Skeletal muscle satellite cell (primary cell): ENCODE results near the gene CDR2.

Experiments used
- H3K27me3 ChIP-seq: 2 replicates; pipeline ENCODE4 v1.7.0; 2013; ENCODE audit warnings: low read length; ENCODE audit not compliant: control insufficient read depth, insufficient read depth
- H3K36me3 ChIP-seq: 2 replicates; pipeline ENCODE4 v1.7.0; 2013; ENCODE audit warnings: mild to moderate bottlenecking, control low read depth, low read length; ENCODE audit not compliant: insufficient read depth
- H3K4me1 ChIP-seq: 2 replicates; pipeline ENCODE4 v1.7.0; 2013; ENCODE audit warnings: low read length; ENCODE audit not compliant: control insufficient read depth, insufficient read depth
- H3K4me2 ChIP-seq: 2 replicates; pipeline ENCODE4 v1.7.0; 2013; ENCODE audit warnings: mild to moderate bottlenecking, low read length
- H3K4me3 ChIP-seq: 2 replicates; pipeline ENCODE4 v1.7.0; 2013; ENCODE audit warnings: low read length
- H3K9ac ChIP-seq: 2 replicates; pipeline ENCODE4 v1.7.0; 2013; ENCODE audit warnings: mild to moderate bottlenecking, low read depth, low read length, moderate library complexity
- H3K9me3 ChIP-seq: replicated peaks from 2 replicates; pipeline ENCODE4 v1.7.0; 2013; ENCODE audit warnings: mild to moderate bottlenecking, control low read depth, low read length

CDR2 gene

DNA sequence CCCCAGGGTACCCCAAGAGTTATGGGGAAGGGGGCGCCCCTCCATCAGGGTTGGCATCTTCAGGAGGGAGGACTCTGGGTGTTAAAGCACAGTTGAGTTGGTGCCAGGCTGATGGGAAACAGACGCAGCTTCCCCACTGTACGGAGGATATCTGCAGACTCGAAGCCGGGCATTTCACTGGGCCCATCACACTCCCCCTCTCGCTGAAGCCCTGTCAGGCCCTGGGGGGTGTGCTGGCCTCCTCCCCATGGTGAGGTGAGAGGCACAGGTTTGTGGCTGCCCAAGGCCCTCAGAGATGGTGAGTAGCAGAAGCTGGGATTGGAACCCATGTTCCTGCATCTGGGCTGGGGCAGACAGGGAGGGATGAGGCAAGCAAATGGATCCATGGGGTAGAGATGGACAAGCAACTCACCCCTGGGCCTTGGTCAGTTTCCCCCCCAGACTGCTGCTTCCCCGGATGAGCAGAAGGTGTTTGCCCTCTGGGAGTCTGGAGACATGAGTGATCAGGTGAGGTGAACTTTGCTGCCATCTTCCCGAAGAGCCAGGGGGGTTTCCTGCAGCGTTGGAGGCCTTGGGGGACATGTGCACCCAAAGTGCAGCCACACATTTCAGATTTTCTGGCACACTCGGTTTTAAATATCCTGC, 46.2 kb downstream of the CDR2 start:
- H3K4me3 ChIP-seq, result no peak overlapping the region
- no peak overlapping the region for H3K4me2 ChIP-seq
- no peaks in the 10 kb centered on the region for H3K4me1 ChIP-seq
- no peak overlapping the region for H3K9ac ChIP-seq
- H3K36me3 ChIP-seq, result peaks cover 70% of the 10 kb centered on the region
- H3K27me3 ChIP-seq, result no peaks in the 10 kb centered on the region
- no peaks in the 10 kb centered on the region for H3K9me3 ChIP-seq

DNA sequence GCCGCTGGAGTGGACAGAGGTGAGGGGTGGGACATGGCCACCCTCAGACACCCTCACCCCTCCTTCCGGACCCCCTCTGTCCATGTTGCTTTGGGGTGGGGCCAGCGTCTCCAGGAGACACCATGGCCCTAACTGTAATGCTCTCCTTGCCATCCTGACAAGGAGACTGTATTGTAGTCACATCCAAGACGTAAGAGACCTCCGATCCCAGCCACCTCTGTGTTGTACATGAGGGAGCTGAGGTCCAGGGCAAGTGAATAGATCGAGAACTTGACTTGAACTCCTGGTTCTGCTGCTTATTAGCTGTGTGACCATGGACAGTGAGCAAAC, 47.0 kb downstream of the CDR2 start:
- H3K4me1 ChIP-seq, result no peaks in the 10 kb centered on the region
- no peak overlapping the region for H3K9ac ChIP-seq
- H3K4me3 ChIP-seq, result no peak overlapping the region
- H3K4me2 ChIP-seq, result no peak overlapping the region
- peaks cover 71% of the 10 kb centered on the region for H3K36me3 ChIP-seq
- H3K9me3 ChIP-seq, result no peaks in the 10 kb centered on the region
- H3K27me3 ChIP-seq, result no peaks in the 10 kb centered on the region

- H3K4me3 ChIP-seq, result no peak overlapping the region
- no peaks in the 10 kb centered on the region for H3K9me3 ChIP-seq
- no peaks in the 10 kb centered on the region for H3K4me1 ChIP-seq
- no peaks in the 10 kb centered on the region for H3K27me3 ChIP-seq
- H3K9ac ChIP-seq, result no peak overlapping the region
- peaks cover 71% of the 10 kb centered on the region for H3K36me3 ChIP-seq
- H3K4me2 ChIP-seq, result no peak overlapping the region
These were observed 47.5 kb downstream of the CDR2 start for GRCh38 chr16:22326771-22327445.

GRCh38 chr16:22326369-22326652, 48.1 kb downstream of the CDR2 start:
- H3K27me3 ChIP-seq, result no peaks in the 10 kb centered on the region
- peaks cover 71% of the 10 kb centered on the region for H3K36me3 ChIP-seq
- H3K9me3 ChIP-seq, result no peaks in the 10 kb centered on the region

GRCh38 chr16:22325598-22326368, 48.6 kb downstream of the CDR2 start:
- Histone ChIP-seq H3K4me3 (no peak overlapping the region), H3K27me3 (no peaks in the 10 kb centered on the region), H3K9ac (no peak overlapping the region), H3K9me3 (no peaks in the 10 kb centered on the region), H3K36me3 (peaks cover 71% of the 10 kb centered on the region), H3K4me2 (no peak overlapping the region), H3K4me1 (no peaks in the 10 kb centered on the region)

More at GRCh38 chr16:22326369-22326652, 48.1 kb downstream of the CDR2 start:
- Histone ChIP-seq H3K4me3 (no peak overlapping the region), H3K4me2 (no peak overlapping the region), H3K9ac (no peak overlapping the region), H3K4me1 (no peaks in the 10 kb centered on the region)

DNA sequence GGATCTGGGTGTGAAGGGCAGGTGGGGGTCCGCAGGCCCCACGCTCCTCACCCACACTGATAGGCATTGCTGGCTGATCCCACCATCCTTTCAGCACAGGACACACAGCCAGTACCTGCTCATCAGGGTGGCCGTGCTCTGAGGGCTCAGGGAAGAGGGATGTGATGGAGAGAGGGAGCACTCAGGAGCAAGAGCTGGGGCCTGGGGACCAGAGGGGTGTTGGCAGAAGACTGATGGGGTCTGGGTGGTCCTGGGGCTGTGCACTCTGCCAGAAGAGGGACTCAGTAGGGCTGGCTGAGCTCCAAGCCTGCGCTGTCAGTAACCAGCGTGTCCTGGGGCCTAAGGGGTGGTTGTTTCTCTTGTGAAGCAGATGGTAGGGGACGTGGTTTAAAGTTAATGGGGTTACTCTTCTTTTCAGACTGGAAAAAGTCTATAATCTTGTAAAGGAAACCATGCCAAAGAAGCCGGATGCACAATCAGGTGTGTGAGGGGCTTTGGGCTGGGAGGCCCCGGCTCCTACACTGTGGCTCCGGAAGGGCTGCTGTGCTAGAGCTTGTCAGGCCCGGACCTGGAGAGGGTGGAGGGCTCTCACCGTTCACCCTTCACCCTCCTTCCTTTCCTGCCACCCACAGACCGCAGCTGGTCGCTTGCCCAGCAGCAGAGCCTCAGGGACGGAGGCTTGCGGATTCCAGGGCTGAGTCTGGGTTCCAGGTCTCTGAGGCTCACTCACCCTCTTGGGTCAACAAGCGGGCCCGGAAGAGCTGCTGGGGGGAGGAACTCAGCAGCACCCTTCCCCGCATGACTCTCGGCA, 49.4 kb downstream of the CDR2 start:
- no peak overlapping the region for H3K4me2 ChIP-seq
- no peaks in the 10 kb centered on the region for H3K4me1 ChIP-seq
- no peaks in the 10 kb centered on the region for H3K27me3 ChIP-seq
- no peak overlapping the region for H3K9ac ChIP-seq
- H3K4me3 ChIP-seq, result no peak overlapping the region
- no peaks in the 10 kb centered on the region for H3K9me3 ChIP-seq
- H3K36me3 ChIP-seq, result peaks cover 64% of the 10 kb centered on the region

GRCh38 chr16:22323959-22324786, 50.2 kb downstream of the CDR2 start:
- H3K4me3 ChIP-seq, result no peak overlapping the region
- peaks cover 57% of the 10 kb centered on the region for H3K36me3 ChIP-seq
- H3K4me1 ChIP-seq, result no peaks in the 10 kb centered on the region
- H3K9me3 ChIP-seq, result no peaks in the 10 kb centered on the region
- no peaks in the 10 kb centered on the region for H3K27me3 ChIP-seq
- H3K4me2 ChIP-seq, result no peak overlapping the region
- H3K9ac ChIP-seq, result no peak overlapping the region

DNA sequence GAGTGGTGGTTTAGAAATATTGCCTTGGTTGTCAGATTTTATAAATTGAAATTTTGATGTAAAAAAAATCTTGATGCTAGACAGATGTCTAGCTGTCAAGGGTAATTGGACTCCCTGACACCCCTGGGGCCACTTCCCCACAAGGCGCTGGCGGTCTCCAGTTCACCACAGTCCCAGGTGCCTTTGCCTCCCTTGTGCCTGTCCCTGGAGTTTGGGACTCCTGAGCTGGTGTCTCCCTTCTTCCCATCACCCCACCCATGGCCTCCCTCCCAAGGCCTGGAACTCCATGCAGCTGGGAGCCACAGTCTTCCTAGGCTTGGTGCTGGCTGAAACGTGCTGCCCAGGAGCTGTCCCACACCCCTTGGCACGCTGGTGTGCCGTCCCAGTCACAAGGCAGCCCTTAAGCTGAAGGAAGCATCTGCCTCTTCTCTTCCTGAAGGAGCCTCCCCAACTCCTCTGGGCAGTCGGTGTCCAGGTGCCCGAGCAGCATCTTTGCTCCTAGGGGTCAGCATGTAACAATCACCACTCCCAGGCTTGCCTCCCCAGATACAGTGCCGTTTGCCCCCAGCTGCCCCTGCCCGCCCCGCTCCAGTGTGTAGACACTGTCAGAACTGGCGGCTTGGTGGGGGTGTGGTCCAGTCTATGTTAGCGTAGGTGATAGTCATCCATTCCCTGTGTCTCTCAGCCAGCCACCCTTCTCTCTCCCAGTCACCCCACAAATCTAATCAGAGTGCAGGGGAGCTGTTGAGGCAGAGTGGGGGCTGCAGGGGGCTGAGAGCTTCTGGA, 51.1 kb downstream of the CDR2 start:
- Histone ChIP-seq H3K9me3 (no peaks in the 10 kb centered on the region), H3K4me3 (no peak overlapping the region), H3K4me1 (no peaks in the 10 kb centered on the region), H3K36me3 (peaks cover 56% of the 10 kb centered on the region), H3K27me3 (no peaks in the 10 kb centered on the region), H3K9ac (no peak overlapping the region), H3K4me2 (no peak overlapping the region)

DNA sequence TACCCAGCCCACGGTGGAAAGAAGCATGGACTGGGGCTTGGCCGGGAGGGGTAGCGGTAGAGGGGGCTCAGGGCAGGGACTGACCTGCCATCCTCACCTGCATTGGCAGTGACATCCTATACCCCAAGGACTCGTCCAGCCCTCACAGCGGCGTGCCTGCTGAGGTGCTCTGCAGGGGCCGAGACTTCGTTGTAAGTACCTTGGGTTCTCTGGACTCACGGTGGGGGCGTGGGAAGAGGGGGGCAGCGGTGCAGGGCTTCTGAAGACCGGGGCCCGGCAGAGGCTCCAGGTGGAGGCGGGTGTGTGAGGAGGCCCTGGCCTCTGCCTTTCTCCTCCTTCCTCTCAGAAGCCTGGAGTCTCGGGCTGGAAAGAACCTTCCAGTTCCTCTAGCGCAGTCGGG, 51.7 kb downstream of the CDR2 start:
- no peaks in the 10 kb centered on the region for H3K9me3 ChIP-seq

DNA sequence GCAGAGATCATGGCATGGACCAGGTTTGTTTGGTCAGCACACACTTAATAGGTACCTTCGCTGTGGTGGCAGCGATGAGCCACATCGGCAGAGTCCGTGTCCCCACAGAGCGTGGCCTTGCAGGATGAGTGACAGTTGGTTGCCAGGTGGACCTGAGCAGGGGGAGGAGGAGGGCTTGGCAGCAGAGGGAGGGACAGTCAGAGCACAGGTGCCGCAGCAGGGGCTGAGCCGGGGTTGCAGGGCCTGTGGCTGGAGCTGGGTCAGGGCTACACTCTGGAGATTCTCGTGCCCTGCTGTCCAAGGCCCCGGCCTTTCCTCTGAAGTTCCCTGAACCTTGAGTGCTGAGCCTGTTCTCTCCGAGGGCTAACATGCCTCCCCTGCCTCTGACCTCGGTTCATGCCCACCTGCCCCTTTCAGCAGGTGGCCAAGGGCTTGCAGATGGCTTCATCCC, 52.4 kb downstream of the CDR2 start:
- no peaks in the 10 kb centered on the region for H3K27me3 ChIP-seq
- no peak overlapping the region for H3K4me2 ChIP-seq
- no peaks in the 10 kb centered on the region for H3K4me1 ChIP-seq
- peaks cover 53% of the 10 kb centered on the region for H3K36me3 ChIP-seq
- no peak overlapping the region for H3K9ac ChIP-seq
- no peaks in the 10 kb centered on the region for H3K9me3 ChIP-seq
- no peak overlapping the region for H3K4me3 ChIP-seq

More for the DNA sequence above, 51.7 kb downstream of the CDR2 start:
- H3K4me3 ChIP-seq, result no peak overlapping the region
- H3K4me2 ChIP-seq, result no peak overlapping the region
- peaks cover 53% of the 10 kb centered on the region for H3K36me3 ChIP-seq
- no peaks in the 10 kb centered on the region for H3K27me3 ChIP-seq
- no peak overlapping the region for H3K9ac ChIP-seq
- no peaks in the 10 kb centered on the region for H3K4me1 ChIP-seq
